Stomach (tissue), 4 donors: ENCODE results near the gene LRRC4B.

Experiments
- CTCF ChIP-seq, 7 experiments: fragments of 450-650 bp in 4 of 7; fragments of 200-600 bp in 3 of 7; sonication (generic) in 3 of 7; IDR thresholded peaks; one replicate each; pipeline ENCODE4 v1.5.1; 2016 to 2019; ENCODE audit warnings: antibody characterized with exemption in 7 of 7, control low read depth in 2 of 7, mild to moderate bottlenecking in 1 of 7
- POLR2AphosphoS5 ChIP-seq, 3 donors: sonication (generic); formaldehyde crosslinking; IDR thresholded peaks; one replicate each; pipeline ENCODE4 v1.6.1; 2016; ENCODE audit warnings: antibody characterized with exemption in 3 of 3

- TF ChIP-seq CTCF (IDR thresholded peaks at IDR 0.05) (no peak), POLR2AphosphoS5 (IDR thresholded peaks at IDR 0.05) (no peak)
Measured at GRCh38 chr19:50563597-50563996, 4.6 kb downstream of the LRRC4B start.
